DMS153 treated with DMSO at 0.1 percent for 48 hours (cell line): ENCODE data around the gene CCDC92B.

Experiments used
- DNase-seq: peaks from one replicate; lab custom pipeline; 2025; ENCODE audit not compliant: unreplicated experiment; lab: John Stamatoyannopoulos, UW

Gene CCDC92B

DNA sequence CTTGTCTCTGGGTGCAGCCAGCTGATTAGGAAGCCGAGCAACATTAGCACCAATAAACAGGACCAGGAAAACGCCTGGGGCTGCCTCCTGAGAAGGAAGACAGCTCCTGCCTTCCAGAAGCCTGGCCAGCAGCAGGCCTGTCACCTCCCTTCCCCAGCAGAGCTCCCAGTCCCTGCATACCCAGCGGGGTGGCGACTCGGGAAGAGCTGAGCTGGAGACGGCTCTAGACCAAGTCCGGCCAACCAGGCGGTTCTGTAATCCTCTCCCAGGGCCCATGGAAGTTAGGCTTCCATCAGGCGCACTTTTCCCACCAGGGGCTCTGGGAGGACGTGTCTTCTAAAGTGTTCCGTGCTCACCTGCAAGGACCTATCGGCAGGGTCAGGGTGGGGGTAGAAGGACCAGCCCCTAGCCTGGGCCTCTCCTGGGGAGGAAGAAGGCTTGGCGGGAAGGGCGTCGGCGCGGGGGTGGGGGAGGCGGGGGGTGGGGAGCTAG, 25.9 kb downstream of the CCDC92B start:
- DNase-seq, result no peak

DNA sequence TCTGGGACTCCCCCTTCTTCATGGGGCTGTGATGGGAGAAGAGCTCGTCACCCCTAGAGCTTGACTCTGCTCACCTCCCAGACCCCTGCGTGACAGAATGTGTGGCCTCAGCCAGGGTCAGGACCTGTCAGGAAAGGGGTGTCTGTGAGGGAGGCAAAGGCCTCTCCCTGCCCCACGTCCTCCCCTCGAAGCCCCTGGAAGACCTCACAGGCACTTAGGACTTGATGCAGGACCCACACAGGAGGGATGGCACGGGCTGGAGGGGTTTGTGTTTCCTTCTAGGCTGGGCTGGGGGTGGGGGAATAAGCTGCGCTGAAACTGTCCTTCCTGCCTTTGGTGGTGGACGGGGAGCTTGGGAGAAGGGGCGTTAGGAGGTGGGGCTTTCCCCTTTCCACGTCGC, 26.8 kb downstream of the CCDC92B start:
- no peak for DNase-seq

DNA sequence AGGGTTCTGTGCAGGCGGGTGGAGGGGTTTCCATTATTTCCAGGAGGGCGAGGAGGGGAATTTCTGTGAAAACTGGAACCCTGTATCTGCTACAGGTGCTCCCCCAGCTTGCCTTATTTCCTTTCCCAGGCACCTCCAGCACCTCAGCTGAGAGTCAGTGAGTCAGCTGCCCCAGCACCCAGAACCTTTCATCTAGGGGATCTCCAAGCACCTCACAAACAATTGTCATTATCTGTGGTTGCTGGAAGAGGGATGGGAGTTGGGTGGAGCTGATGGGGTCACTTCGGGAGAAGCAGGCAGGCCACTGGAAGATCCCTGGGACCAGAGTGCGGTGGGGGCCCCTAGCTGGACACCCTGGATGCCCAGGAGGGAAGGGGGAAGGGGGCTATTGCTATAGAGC, 27.8 kb downstream of the CCDC92B start:
- DNase-seq, result no peak

DNA sequence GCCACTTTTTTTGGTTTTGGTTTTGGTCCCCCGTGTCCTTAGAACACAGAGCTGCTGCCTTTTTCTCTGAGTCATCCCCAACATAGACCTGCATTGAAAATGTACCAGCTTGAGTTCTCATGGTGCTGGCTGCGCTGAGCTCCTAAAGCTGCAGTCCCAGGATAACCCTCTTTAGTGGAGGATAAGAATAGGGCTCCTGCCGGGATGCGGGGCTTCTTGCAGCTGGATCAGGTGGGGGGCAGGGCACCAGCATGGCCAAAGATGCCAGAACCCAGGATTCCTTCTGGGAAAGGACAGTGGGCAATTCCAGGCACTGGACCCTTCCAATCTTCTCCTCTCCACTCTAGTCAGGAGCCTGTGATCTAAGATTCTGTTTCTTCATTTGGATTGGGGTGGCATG, 29.6 kb downstream of the CCDC92B start:
- DNase-seq, result no peak

DNA sequence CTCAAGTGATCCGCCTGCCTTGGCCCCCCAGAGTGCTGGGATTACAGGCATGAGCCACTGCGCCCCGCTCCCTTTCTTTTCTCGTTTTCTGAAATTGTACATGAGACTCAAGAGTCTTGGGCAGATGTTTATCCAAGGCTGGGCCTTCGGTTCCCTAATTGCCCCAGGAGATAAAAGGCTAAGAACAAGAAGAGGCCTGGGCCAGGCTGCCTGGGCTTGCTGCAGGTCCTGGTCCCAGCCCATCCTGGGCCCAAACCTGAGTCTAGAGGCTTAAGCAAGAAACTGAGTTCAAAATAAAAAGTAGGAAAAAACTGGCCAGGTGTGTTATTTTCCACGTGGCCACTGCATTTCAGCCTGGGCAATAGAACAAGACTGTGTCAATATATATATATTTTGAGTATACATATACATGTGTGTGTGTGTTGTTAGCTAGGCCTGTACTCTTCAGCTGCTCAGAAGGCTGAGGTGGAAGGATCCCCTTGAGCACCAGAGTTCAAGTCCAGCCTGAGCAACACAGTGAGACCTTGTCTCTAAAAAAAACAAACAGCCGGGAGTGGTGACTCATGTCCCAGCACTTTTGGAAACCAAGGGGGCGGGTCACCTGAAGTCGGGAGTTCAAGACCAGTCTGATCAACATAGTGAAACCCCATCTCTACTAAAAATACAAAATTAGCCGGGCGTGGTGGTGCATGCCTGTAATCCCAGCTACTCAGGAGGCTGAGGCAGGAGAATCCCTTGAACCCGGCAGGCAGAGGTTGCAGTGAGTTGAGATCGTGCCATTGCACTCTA, 31.1 kb downstream of the CCDC92B start:
- DNase-seq, result no peak

DNA sequence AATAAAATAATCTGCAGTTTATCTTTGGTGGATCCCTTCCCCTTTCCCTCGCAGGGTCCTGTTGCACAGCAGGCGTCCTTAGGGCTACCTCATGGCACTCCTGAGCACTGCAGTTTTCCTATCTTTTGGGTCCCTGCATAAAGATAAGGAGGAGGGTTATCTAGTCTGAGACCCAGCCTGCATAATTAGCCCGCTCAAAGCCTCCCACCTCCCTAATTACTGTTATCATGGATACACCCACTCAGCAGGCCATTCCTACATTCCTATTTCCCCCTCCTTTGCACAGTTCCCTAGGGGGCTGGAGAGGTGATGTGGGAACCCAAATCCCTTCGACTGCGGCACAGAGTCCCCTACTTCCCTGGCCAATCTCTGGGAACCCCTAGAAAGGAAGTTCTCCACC, 32.8 kb downstream of the CCDC92B start:
- DNase-seq, result no peak

DNA sequence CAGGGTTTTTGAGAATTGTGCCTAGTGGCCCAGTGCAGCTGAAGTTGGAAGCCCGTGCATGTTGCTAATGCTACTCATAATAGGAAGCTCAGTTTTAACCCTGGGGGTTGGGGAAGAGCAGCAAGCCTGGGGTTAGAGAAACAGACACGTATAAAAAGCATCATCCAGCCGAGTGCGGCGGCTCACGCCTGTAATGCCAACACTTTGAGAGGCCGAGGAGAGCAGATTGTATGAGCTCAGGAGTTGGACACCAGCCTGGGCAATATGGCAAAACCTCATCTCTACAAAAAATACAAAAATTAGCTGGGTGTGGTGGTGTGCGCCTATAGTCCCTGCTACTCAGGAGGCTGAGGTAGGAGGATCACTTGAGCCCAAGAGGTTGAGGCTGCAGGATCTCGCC, 35.6 kb downstream of the CCDC92B start:
- DNase-seq, result no peak

DNA sequence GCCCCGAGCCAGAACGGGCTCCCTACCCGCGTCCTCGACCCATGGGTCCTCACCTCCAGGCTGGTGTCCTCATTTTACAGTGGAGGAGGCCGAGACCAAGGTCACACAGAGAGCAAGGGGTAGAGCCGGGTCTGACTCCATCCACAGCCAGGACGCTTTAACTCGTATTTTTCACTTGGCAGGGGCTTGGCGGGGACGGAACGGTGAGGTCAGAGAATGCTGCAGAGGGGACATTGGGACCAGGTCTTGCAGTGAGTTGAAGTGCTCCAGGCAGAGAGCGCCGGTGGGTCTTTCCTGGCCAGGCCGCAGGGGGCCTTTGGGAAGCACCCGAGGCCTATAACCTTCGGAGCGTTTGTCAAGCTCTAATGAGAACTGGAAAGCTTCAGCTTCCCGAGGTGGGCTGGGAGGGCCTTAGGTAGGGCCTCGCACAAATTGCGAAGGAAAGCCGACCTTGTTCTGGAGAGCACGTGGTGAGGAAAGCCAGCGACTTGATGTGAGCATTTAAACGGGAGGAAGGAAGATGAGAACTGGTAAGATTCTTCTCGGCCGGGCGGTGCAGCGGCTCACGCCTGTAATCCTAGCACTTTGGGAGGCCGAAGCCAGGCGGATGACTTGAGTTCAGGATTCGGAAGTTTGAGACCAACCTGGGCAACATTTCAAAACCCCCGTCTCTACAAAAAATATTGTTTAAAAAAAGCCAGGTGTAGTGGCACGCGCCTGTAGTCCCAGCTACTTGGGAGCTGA, 37.0 kb downstream of the CCDC92B start:
- DNase-seq, result no peak

DNA sequence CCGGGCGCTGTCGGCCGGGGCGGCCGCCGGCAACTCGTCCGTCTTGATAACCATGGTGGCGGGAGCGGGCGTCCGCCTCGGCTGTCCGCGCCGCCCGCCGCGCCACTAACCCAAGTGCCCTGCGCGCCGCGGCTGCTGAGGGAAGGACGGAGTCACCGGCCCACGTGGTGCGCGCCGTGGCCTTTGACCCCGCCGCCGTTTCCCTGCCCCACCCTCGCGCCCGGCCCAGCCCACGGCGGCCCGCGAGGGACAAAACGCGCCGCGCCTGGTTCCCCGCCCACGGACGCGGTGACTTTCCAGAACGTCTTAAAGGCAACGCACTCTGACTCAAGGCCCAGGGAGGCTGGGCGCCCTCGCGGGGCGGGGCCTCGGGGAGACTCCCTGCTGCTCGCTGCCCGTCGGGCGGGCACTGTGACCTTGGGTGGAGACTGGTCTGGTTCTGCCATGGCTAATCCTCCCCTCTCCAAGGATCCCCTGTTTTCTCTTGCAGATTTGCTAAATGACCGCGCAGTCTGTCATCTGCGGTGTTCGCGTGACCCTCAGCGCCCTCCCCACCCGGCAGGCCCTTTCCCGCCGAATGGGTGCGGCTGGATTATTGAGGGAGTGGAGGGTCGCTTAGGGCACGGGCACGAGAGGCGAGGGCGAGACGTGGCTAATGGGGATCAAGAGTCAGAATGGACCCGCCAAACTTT, 37.7 kb downstream of the CCDC92B start, which contains the start of gene CLUH:
Gene CLUH, minus strand, starts transcription at position 157 of the 692 bp plus-strand sequence. Its CDS starts 103 bp downstream, at position 54.
- DNase-seq, result peak; percentile 17

DNA sequence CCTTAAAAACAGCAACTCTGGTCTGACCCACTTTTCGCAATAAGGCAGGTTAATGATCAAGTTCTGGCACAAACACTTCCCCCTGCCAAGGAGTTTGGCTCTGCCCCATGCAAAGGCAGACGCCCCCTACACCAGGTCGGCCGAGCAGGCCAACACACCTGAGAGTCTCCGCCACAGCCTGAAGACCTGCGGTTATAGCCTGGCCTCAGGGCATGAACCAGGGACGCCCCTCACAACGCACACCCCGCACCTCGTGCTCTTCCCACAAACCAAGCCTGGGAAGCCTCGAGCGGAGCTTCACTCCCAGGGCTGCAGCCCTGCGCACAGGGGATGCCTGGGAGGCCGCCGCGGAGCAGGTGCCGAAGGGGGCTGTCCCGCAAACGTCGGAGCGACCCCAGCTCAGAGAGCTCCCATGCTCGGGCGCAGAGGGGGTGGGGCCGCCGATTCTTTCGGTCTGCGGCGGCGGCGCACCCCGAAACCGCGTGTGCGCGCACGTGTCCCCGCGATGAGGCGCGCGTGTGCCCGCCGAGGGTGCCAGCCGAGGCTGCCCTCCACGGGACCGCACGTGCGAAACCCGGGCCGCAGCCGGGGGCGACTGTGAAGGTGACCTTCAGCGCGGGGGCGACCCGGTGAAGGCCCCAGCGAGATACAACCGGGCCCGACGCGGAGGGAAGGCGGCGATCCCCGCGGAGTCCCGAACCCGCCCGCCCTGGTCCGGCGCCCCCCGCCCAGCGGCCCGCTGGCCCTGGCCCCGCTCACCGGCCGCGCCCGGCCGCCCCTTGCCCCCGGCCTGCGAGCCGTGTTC, 38.4 kb downstream of the CCDC92B start:
- no peak for DNase-seq

DNA sequence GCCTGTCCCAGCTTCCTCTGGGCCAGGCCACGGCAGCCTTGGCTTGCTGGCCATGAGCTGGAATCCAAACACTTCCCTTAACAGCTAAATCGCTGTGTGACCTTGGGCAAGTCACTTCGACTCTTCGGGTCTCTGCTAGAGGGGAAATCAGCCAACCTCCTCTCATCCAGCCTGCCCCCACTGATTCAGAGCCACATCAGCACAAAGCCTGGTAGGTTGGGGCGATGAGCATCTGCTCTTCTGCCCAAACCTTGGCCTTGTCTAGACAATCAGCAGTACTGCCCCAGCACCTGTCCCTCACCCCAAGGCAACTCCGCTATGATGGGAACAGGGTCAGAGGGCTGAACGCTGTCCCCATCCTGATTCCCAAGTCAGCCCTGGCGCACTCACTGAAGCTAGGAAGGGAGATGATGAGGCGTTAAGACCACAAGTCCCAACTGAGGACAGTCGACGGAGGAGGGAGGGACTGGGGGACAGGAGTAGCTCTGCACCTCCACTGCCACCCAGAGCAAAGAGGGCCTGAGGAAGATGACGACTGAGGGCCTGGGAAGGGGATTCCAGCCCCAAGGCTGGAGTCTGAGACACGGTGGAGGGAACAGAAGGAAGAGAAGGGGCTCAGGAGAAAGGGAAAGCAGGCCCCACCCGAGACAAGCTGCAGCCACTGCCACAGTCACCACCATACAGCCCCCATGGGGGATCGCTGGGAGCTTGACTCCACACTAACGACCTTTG, 39.2 kb downstream of the CCDC92B start:
- DNase-seq, result no peak

DNA sequence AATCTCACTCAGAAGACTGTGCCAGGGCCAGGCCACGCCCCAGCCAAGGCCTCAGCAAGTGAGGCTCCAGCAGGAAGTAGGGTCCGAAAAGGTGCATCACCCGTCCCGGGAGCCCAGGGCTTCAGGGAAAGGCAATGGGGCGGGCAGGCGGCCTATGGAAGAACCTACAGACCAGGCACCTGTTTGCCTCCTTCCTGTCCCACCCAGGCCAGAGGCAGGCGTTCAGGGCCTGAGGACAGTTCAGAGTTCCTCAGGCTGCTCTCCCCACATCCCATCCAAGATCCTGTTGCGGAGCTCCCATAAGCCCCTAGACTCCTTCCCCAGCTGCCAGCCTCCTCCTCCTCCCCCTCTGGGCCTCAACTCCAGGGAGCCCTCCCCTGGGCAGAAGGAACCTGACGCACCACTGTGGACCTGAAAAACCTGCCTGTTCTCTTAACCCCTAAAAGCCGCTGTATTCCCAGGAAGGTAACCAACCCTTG, 40.2 kb downstream of the CCDC92B start:
- DNase-seq, result no peak

DNA sequence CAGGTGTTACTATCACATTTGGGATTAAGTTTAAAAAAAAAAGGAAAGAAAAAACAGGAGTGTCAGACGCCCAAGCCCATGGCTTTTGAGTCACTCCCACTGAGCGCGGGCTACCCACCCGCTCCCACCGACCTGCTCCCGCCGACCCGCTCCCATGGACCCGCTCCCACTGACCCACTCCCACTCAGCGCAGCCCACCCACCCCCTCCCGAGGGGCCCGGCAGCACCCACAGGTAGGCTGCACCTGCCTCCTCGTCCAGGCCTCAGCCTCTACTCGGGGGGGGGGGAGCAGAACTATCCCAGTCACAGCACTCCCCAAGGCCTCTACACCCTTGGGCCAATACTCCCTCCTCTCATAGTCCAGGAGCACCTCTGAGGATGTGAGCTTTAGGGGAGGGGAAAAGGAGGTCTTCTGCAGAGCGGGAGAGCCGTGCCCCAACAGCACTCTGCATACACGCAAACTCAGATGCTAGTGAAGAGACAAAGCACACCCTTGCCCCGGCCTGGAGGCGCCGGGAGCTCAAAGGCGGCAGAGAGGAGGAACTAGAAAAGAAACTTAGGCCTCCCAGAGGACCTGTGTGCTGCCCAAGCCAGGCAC, 40.8 kb downstream of the CCDC92B start:
- DNase-seq, result no peak

DNA sequence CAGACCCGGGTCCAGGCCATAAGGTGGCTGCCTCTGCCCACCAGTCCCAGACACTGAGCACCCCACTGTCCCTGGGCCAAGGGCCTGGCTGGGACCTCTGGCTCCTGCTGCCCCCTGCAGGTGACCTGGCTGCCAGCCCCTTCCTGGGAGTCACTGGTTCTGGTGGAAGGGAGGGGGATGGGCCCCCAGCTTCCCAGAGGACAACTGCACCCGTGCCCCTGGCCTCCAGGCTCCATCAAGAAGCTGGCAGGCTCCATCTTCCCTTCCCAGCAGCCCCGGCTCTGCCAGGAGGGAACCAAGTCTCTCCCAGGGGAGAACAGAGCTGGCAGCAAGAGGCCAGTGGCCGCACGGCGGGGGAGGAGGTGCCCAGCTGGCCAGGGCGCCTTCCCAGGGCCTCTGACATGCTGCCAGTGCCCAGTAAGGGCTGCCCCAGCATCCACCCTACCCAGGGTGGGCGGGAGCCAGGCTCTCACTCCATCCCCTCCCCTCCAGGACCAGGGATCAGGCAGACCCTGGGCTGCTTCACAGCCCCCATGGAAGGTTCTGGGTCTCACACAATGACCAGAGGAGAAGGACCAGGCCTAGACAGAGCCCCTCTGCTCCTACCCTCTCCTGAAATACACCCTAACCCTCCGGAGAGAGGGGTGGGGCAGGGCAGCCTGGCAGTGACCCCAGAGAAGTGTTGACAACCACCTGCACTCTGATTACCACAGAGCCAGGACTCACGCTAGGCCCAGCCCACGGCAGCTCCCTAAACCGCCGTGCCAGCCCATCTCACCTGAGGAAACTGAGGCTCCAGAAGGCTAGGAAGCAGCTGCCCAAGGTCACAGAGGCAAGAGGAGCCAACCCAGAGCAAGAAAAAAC, 41.5 kb downstream of the CCDC92B start:
- no peak for DNase-seq

DNA sequence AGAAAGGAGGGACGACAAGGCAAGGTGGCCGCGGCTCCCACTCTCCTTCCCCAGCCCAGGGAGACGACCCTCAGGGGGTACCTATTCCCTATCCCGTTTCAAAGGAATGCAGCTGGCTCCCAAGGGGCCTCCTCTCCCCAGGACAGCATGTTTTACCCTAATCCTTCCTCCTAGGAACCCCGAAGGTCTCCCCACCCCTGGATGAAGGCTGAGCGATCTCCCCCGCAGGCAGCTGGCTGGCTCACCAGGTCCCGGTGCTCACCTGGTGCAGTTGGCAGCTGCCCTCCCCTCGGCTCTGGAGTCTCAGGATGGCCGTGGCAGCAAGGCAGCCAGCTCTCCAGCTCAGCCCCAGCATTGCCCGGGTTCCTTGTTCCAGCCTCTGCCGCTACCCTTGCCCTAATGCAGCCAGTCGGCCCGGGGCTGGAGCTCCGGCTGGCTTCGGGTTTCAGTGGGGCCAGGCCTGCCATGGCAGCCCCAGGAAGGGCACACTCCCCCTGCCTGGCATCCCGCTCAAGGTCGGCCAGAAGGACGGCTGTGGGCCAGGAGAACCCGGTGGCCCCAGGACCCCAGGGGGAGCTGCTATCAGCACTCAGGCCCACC, 42.4 kb downstream of the CCDC92B start:
- DNase-seq, result no peak

DNA sequence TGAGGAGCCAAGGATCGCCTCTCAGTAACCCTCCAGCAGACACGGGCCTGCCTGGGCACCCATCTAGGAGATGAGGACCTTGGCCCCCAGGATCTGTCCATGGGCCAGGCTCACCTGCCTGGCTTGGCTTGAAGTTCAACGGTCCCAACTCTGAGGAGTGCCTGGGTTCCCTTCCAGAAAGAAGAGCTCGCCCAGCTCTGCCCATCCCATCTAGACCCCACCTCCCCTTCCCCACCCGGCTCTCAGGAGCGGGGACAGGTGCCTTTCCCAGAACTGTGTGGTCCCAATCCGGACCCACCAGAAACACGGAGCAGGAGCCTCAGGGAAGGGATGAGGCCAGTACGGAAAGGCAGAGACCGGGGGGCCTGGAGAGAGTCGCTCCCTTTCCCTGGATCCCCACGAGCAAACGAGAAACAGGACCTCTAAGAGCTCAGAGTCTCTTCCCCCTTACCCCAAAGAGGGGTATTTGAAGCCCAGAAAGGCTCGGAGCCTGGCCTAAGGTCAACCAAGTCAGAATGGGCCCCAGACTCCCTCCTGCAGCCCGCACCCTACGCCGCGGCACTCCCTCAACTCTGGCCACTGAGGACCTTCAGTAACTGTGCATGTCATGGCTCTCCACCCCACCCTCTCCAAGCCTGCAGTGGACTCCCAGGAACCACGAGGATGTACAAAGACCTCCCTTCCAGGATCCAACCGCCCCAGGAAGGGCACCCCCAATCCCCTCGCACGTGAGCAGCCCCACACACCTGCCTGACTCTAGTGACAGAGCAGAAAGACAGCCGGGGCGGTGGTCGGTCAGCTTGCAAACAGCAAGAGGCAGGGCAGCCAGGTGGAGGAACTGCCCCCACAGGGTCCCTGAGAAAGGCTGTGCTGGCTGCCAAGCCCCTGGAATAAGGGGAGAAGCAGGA, 43.3 kb downstream of the CCDC92B start:
- no peak for DNase-seq

DNA sequence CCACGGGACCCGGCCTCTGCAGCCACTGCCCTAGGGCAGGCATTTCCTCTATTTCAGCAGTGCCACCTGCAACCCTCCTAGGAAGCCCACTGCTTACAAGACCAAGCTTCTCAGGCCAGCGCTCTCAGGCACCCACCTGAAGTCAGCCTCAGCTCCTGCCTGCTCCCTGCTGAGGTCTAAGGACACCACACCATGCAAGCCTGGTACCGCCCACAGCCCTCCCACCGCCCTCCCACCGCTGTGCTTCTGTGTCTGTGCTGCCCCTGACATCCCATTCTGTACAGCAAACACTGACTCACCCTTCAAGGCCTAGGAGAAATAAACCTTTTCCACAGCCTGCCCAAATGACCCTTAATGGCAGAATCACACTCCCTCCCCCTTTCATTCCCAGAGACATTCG, 44.2 kb downstream of the CCDC92B start:
- no peak for DNase-seq
